Right lobe of liver (tissue), 4 donors: Measurements from ENCODE around the gene FILIP1L.

ENCODE experiments used
- POLR2A ChIP-seq: fragments of 450-650 bp; IDR thresholded peaks from one replicate; pipeline ENCODE4 v1.6.1; 2017; ENCODE audit warnings: antibody characterized with exemption, mild to moderate bottlenecking
- TF ChIP-seq, protein P1 (sequence below), 4 donors: fragments of 200-600 bp in 3 of 4; fragments of 450-650 bp in 1 of 4; IDR thresholded peaks; one replicate each; pipeline versions ENCODE4 v1.5.1 to v1.8.0; 2016 to 2022; ENCODE audit warnings: antibody characterized with exemption in 4 of 4, mild to moderate bottlenecking in 2 of 4
- donor health status: DM: no; HTN: no; CAD: no.
- donor health status: DM: no; HTN: no; CAD: no.
- donor health status: DM: no; HTN: yes; CAD: no.

DNA sequence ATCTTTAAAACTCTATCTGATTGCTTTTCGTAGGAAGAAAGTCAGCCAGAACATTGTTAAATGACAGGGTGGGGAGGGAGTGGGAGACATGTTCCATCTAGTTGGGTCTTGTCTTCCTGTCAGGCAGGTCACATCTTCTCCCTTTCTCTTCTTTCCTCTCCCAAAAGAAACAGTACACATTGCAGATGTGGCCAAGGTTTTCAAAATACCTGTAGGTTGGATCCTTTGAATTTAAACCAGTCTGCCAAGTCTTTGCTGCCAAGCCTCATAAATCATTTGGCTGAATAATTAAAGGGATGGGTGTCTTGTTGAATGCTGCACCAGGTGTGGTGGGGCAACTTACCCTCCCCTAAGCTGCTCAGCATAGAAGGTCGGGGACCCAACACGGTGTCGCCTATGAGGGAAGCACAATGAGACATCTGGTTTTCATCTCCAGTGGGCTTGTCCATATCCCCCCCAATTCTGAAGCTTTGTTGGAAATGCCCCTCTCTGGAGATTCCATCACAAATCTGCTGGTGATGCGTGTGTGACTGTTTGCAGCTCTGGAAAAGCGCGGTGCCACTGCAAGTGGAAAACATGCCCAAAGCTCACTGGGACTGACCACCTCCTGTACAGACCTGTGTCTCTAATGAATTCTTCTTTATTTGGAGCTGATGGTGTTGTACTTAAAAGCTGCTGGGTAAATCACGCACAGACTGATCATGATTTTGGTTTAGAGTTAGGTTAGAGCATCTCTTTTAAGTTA lies 112.6 kb downstream of the FILIP1L start:
- no peak for TF ChIP-seq POLR2A
- TF ChIP-seq, protein P1, sequence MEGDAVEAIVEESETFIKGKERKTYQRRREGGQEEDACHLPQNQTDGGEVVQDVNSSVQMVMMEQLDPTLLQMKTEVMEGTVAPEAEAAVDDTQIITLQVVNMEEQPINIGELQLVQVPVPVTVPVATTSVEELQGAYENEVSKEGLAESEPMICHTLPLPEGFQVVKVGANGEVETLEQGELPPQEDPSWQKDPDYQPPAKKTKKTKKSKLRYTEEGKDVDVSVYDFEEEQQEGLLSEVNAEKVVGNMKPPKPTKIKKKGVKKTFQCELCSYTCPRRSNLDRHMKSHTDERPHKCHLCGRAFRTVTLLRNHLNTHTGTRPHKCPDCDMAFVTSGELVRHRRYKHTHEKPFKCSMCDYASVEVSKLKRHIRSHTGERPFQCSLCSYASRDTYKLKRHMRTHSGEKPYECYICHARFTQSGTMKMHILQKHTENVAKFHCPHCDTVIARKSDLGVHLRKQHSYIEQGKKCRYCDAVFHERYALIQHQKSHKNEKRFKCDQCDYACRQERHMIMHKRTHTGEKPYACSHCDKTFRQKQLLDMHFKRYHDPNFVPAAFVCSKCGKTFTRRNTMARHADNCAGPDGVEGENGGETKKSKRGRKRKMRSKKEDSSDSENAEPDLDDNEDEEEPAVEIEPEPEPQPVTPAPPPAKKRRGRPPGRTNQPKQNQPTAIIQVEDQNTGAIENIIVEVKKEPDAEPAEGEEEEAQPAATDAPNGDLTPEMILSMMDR (IDR thresholded peaks at IDR 0.05): no peak
